ENCODE results near the gene TMEM54. TPM values are rescaled to one million over a fixed set of nuclear protein-coding genes. Genes with fewer than 3 reads are reported as not detected.

The TMEM54 gene
- total and polyA plus RNA-seq, 9 of the 15 experiments (the other 6 are each of a cell fraction or from before 2014, with no cell fraction given), result 1.00 to 16.2 (median 8.2) TPM

DNA sequence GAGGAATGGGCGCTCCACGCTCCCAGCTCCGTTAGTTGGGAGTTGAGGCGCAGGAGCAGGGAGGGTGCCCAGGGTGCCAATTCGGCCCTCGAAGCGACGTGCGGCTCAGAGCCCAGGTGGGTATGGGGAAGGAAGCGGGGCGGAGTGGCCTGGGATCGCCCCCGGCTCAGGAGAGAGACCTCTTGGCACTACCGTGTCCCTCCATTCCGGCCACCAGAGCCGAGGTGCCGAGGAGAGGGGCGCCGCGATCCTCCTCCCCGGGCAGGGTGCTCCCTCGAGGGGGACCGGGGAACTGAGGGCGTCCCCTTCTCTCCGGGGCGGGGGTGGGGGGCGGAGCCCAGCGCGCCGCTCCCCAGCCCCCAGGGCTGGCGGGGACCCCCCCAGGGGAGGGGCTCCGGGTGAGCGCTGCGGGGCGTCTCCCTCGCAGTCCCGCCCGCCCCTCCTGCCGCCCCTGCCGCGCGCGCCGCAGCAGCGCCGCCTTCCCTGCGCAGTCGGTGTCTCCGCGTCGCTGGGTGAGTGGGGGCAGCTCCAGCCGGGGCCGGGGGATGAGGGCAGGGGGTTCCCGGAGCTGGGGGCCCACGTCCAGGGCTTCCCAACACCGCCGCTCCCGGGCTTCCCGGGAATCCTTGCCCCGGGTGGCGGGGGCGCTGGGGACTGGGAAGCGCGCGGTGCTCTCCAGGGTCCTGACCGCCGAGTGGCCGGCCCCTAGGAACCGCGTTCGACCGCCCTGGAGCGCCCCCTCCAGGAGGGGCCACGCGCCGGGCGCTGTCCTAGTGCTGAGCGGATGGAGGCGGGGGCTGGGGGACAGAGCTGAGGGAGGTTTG is 15.0 kb downstream of the TMEM54 start, which contains the start of gene HPCA (continued):
- TF ChIP-seq CHD7 (IDR thresholded peaks at IDR 0.05; ENCODE audit: low read depth, low read length), result no peak
- TF ChIP-seq RBM17 (IDR thresholded peaks at IDR 0.05; ENCODE audit: borderline replicate concordance, low read depth, low read length), result no peak
- peak; percentile 97 for TF ChIP-seq ZNF395 (CRISPR knock-in tag; IDR thresholded peaks at IDR 0.05)
- peak; percentile 99 for TF ChIP-seq FOXK1 (CRISPR knock-in tag; IDR thresholded peaks at IDR 0.05; ENCODE audit: borderline replicate concordance)
- TF ChIP-seq, protein P1, sequence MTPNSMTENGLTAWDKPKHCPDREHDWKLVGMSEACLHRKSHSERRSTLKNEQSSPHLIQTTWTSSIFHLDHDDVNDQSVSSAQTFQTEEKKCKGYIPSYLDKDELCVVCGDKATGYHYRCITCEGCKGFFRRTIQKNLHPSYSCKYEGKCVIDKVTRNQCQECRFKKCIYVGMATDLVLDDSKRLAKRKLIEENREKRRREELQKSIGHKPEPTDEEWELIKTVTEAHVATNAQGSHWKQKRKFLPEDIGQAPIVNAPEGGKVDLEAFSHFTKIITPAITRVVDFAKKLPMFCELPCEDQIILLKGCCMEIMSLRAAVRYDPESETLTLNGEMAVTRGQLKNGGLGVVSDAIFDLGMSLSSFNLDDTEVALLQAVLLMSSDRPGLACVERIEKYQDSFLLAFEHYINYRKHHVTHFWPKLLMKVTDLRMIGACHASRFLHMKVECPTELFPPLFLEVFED (CRISPR knock-in tag; conservative IDR thresholded peaks at IDR 0.05), result peak; percentile 67; the same call in 1 of the 2 replicates
- TF ChIP-seq NCOA4 (IDR thresholded peaks at IDR 0.05; ENCODE audit: partially characterized antibody), result no peak
- TF ChIP-seq PCBP1 (IDR thresholded peaks at IDR 0.05; ENCODE audit: low read depth, low read length, poor library complexity, severe bottlenecking), result peak; percentile 57
- TF ChIP-seq KLF10 (CRISPR knock-in tag; IDR thresholded peaks at IDR 0.05), result no peak
- peak; percentile 64 for TF ChIP-seq KLF16 (IDR thresholded peaks at IDR 0.05)
- peak; percentile 79; the same call in 1 of the 2 replicates for TF ChIP-seq ZNF24 (IDR thresholded peaks at IDR 0.05)
- TF ChIP-seq MED1 (CRISPR knock-in tag; IDR thresholded peaks at IDR 0.05; ENCODE audit: borderline replicate concordance), result peak; percentile 95; the same call in 1 of the 2 replicates

All from K562 (cell line).